CD4-positive, CD25-positive, alpha-beta regulatory T cell (primary cell): ENCODE results near the gene CCDC92B. TPM values are rescaled to one million over a fixed set of nuclear protein-coding genes. Genes with fewer than 3 reads are reported as not detected.

Experiments
- ATAC-seq, 2 donors: fragments of 150-1000 bp; cut with Tn5 transposase; one replicate each; pipeline ENCODE4 v1.10.0; 2021; ENCODE audit warnings: low read depth in 2 of 2, moderate number of reproducible peaks in 2 of 2, moderate library complexity in 1 of 2
- DNase-seq, 3 donors: peaks; one replicate each; pipeline versions ENCODE4 v3.0.0 to v3.0.0-alpha.2; 2012 to 2022; ENCODE audit warnings: mixed read lengths in 1 of 3
- H3K27ac ChIP-seq: one replicate; pipeline ENCODE4 v1.7.0; 2013; ENCODE audit warnings: mild to moderate bottlenecking, low read length; ENCODE audit not compliant: insufficient read depth, poor library complexity, severe bottlenecking
- H3K27me3 ChIP-seq: one replicate; pipeline ENCODE4 v1.7.0; 2013; ENCODE audit warnings: low read length; ENCODE audit not compliant: control insufficient read depth, insufficient read depth
- H3K36me3 ChIP-seq: one replicate; pipeline ENCODE4 v1.7.0; 2013; ENCODE audit warnings: mild to moderate bottlenecking, low read length, moderate library complexity; ENCODE audit not compliant: control insufficient read depth, insufficient read depth
- H3K4me1 ChIP-seq: 2 replicates; pipeline ENCODE4 v1.7.0; 2013; ENCODE audit warnings: mild to moderate bottlenecking, low read length; ENCODE audit not compliant: insufficient read depth, control insufficient read depth, poor library complexity, severe bottlenecking
- H3K4me3 ChIP-seq: one replicate; pipeline ENCODE4 v1.7.0; 2013; ENCODE audit warnings: low read depth, mild to moderate bottlenecking, low read length, moderate library complexity
- H3K9me3 ChIP-seq, 2 experiments: 1 replicate in 1 of 2; 2 replicates in 1 of 2; pipeline ENCODE4 v1.7.0; 2013; ENCODE audit warnings: low read length in 2 of 2, mild to moderate bottlenecking in 1 of 2, moderate library complexity in 1 of 2; ENCODE audit not compliant: control insufficient read depth in 2 of 2
- H3K27ac Mint-ChIP-seq, 3 donors: one replicate each; pipeline ENCODE4 v1.8.0; 2020 to 2022; ENCODE audit warnings: mild to moderate bottlenecking in 3 of 3, mixed read lengths in 3 of 3, moderate library complexity in 2 of 3
- H3K27me3 Mint-ChIP-seq: one replicate; pipeline ENCODE4 v1.8.0; 2022; ENCODE audit warnings: mild to moderate bottlenecking, mixed read lengths
- H3K36me3 Mint-ChIP-seq: one replicate; pipeline ENCODE4 v1.8.0; 2020; ENCODE audit warnings: mixed read lengths
- H3K4me1 Mint-ChIP-seq, 4 donors: one replicate each; pipeline ENCODE4 v1.8.0; 2020 to 2022; ENCODE audit warnings: mixed read lengths in 4 of 4, mild to moderate bottlenecking in 1 of 4
- H3K4me3 Mint-ChIP-seq, 4 donors: one replicate each; pipeline ENCODE4 v1.8.0; 2020 to 2022; ENCODE audit warnings: mild to moderate bottlenecking in 4 of 4, mixed read lengths in 4 of 4, moderate library complexity in 3 of 4
- H3K9me3 Mint-ChIP-seq, 7 donors: one replicate each; pipeline ENCODE4 v1.8.0; 2020 to 2022; ENCODE audit warnings: mixed read lengths in 7 of 7, mild to moderate bottlenecking in 3 of 7, moderate library complexity in 2 of 7
- polyA plus RNA-seq, 4 donors: library from polyadenylated mRNA; unstranded; fragments of 300-500 nt; fragmentation: Illumina TruSeq; gene quantifications; one replicate each; pipeline ENCODE4 v1.2.3, GENCODE V29; 2021
- total RNA-seq: library from RNA; stranded (reverse); gene quantifications from one replicate; pipeline ENCODE4 v1.2.3, GENCODE V29; 2022

CCDC92B gene
- total and polyA plus RNA-seq, 5 donors from 2014 or later: 0.12 TPM; not detected in 4

- Histone ChIP-seq H3K4me3 (no peak overlapping the region), H3K27me3 (no peaks in the 10 kb centered on the region), H3K36me3 (no peaks in the 10 kb centered on the region), H3K9me3 (no peaks in the 10 kb centered on the region), H3K27ac (no peak overlapping the region), H3K4me1 (peaks cover 33% of the 10 kb centered on the region)
- ATAC-seq (no peak), DNase-seq (peak in 1 of 3 donors; percentile 17)
- no peaks in the 10 kb centered on the region for H3K27me3 Mint-ChIP-seq
- H3K9me3 Mint-ChIP-seq: peaks cover 0 to 2% (median 0%) of the 10 kb centered on the region in 7 donors
- peak overlapping the region in 2 of 3 donors; percentile 69 to 82 for H3K27ac Mint-ChIP-seq
- peak overlapping the region; percentile 69 to 87 (median 80) for H3K4me3 Mint-ChIP-seq
- H3K36me3 Mint-ChIP-seq: no peaks in the 10 kb centered on the region
- peaks cover 10 to 51% (median 27%) of the 10 kb centered on the region in 4 donors for H3K4me1 Mint-ChIP-seq
Measured at GRCh38 chr17:2709183-2709661, 40.2 kb downstream of the CCDC92B start.

- ATAC-seq (no peak), DNase-seq (no peak)
- Mint-ChIP-seq H3K4me3 (peak overlapping the region; percentile 61 to 87 (median 72)), H3K9me3 (peaks cover 0 to 2% (median 0%) of the 10 kb centered on the region in 7 donors), H3K27ac (peak overlapping the region in 1 of 3 donors; percentile 82), H3K27me3 (no peaks in the 10 kb centered on the region), H3K4me1 (peaks cover 10 to 50% (median 27%) of the 10 kb centered on the region in 4 donors), H3K36me3 (no peaks in the 10 kb centered on the region)
- Histone ChIP-seq H3K4me3 (no peak overlapping the region), H3K4me1 (peaks cover 33% of the 10 kb centered on the region), H3K27ac (no peak overlapping the region), H3K9me3 (no peaks in the 10 kb centered on the region), H3K27me3 (no peaks in the 10 kb centered on the region), H3K36me3 (no peaks in the 10 kb centered on the region)
Measured at GRCh38 chr17:2708585-2709182, 40.8 kb downstream of the CCDC92B start.

GRCh38 chr17:2707721-2708584, 41.5 kb downstream of the CCDC92B start:
- no peak for ATAC-seq
- Mint-ChIP-seq H3K27ac (peak overlapping the region in 1 of 3 donors; percentile 82), H3K27me3 (no peaks in the 10 kb centered on the region), H3K36me3 (no peaks in the 10 kb centered on the region), H3K4me1 (peaks cover 10 to 49% (median 26%) of the 10 kb centered on the region in 4 donors), H3K4me3 (peak overlapping the region in 2 of 4 donors; percentile 31 to 68), H3K9me3 (peaks cover 0 to 2% (median 0%) of the 10 kb centered on the region in 7 donors)
- Histone ChIP-seq H3K4me3 (no peak overlapping the region), H3K9me3 (no peaks in the 10 kb centered on the region), H3K27me3 (no peaks in the 10 kb centered on the region), H3K4me1 (peaks cover 33% of the 10 kb centered on the region), H3K27ac (no peak overlapping the region), H3K36me3 (no peaks in the 10 kb centered on the region)
- DNase-seq: no peak

- ATAC-seq: no peak
- no peak for DNase-seq
- H3K36me3 Mint-ChIP-seq: no peaks in the 10 kb centered on the region
- peaks cover 10 to 41% (median 22%) of the 10 kb centered on the region in 4 donors for H3K4me1 Mint-ChIP-seq
- H3K4me3 Mint-ChIP-seq: peak overlapping the region in 1 of 4 donors; percentile 68
- peak overlapping the region in 1 of 3 donors; percentile 52 for H3K27ac Mint-ChIP-seq
- no peak overlapping the region for H3K4me3 ChIP-seq
- H3K4me1 ChIP-seq: peaks cover 27% of the 10 kb centered on the region
- no peaks in the 10 kb centered on the region for H3K27me3 ChIP-seq
- H3K9me3 ChIP-seq: no peaks in the 10 kb centered on the region
- H3K9me3 Mint-ChIP-seq: peaks cover 0 to 2% (median 0%) of the 10 kb centered on the region in 7 donors
- H3K27ac ChIP-seq: no peak overlapping the region
- no peaks in the 10 kb centered on the region for H3K27me3 Mint-ChIP-seq
- peaks cover 4% of the 10 kb centered on the region for H3K36me3 ChIP-seq
Measured at GRCh38 chr17:2706911-2707510, 42.4 kb downstream of the CCDC92B start.

- DNase-seq: no peak
- Mint-ChIP-seq H3K27me3 (no peaks in the 10 kb centered on the region), H3K4me1 (peaks cover 10 to 40% (median 21%) of the 10 kb centered on the region in 4 donors), H3K36me3 (no peaks in the 10 kb centered on the region), H3K27ac (peak overlapping the region; percentile 32 to 55 (median 52)), H3K9me3 (peaks cover 0 to 2% (median 0%) of the 10 kb centered on the region in 7 donors), H3K4me3 (peak overlapping the region in 1 of 4 donors; percentile 68)
- ATAC-seq: no peak
- Histone ChIP-seq H3K36me3 (peaks cover 5% of the 10 kb centered on the region), H3K4me1 (peaks cover 24% of the 10 kb centered on the region), H3K27me3 (no peaks in the 10 kb centered on the region), H3K9me3 (no peaks in the 10 kb centered on the region), H3K27ac (no peak overlapping the region), H3K4me3 (no peak overlapping the region)
Measured at GRCh38 chr17:2705888-2706795, 43.3 kb downstream of the CCDC92B start.

GRCh38 chr17:2705263-2705662, 44.2 kb downstream of the CCDC92B start:
- Mint-ChIP-seq H3K27me3 (no peaks in the 10 kb centered on the region), H3K4me1 (peaks cover 5 to 34% (median 18%) of the 10 kb centered on the region in 4 donors), H3K27ac (peak overlapping the region in 1 of 3 donors; percentile 43), H3K9me3 (peaks cover 0 to 1% (median 0%) of the 10 kb centered on the region in 7 donors), H3K4me3 (peak overlapping the region in 1 of 4 donors; percentile 3), H3K36me3 (no peaks in the 10 kb centered on the region)
- Histone ChIP-seq H3K4me1 (peaks cover 16% of the 10 kb centered on the region), H3K4me3 (no peak overlapping the region), H3K36me3 (peaks cover 12% of the 10 kb centered on the region), H3K27me3 (no peaks in the 10 kb centered on the region), H3K9me3 (no peaks in the 10 kb centered on the region), H3K27ac (no peak overlapping the region)
- ATAC-seq (no peak), DNase-seq (no peak)

- H3K4me3 ChIP-seq: no peak overlapping the region
- Mint-ChIP-seq H3K36me3 (no peaks in the 10 kb centered on the region), H3K27ac (peak overlapping the region in 1 of 3 donors; percentile 76), H3K4me1 (peaks cover under 1 to 30% (median 14%) of the 10 kb centered on the region in 4 donors), H3K4me3 (no peak overlapping the region), H3K9me3 (no peaks in the 10 kb centered on the region), H3K27me3 (no peaks in the 10 kb centered on the region)
- H3K27ac ChIP-seq: no peak overlapping the region
- no peaks in the 10 kb centered on the region for H3K27me3 ChIP-seq
- peaks cover 12% of the 10 kb centered on the region for H3K4me1 ChIP-seq
- H3K36me3 ChIP-seq: peaks cover 14% of the 10 kb centered on the region
- no peaks in the 10 kb centered on the region for H3K9me3 ChIP-seq
- ATAC-seq (no peak), DNase-seq (no peak)
Measured at GRCh38 chr17:2704890-2705248, 44.6 kb downstream of the CCDC92B start.
